Stimulated activated CD4-positive, alpha-beta T cell treated with anti-CD3 and anti-CD28 coated beads, TNF-alpha, amount 100 ng/mL, for 48 hours (primary cell): ENCODE data around the gene MAP1LC3A.

Experiments
- DNase-seq, 3 donors: peaks; one replicate each; pipeline ENCODE4 v3.0.0-alpha.2; 2020; ENCODE audit warnings: low read depth in 3 of 3

Gene MAP1LC3A

GRCh38 chr20:34529742-34530141 is 28.8 kb upstream of the MAP1LC3A start:
- no peak for DNase-seq

GRCh38 chr20:34530342-34530741 is 28.2 kb upstream of the MAP1LC3A start:
- DNase-seq: no peak

GRCh38 chr20:34531608-34532265 is 26.8 kb upstream of the MAP1LC3A start:
- no peak for DNase-seq

GRCh38 chr20:34532320-34532719 is 26.2 kb upstream of the MAP1LC3A start:
- no peak for DNase-seq

- DNase-seq: no peak
Observed at GRCh38 chr20:34532756-34533155, 25.8 kb upstream of the MAP1LC3A start.

- DNase-seq: no peak
Observed at GRCh38 chr20:34534391-34535165, 23.9 kb upstream of the MAP1LC3A start.

- no peak for DNase-seq
Observed at GRCh38 chr20:34535301-34535840, 23.1 kb upstream of the MAP1LC3A start.

- no peak for DNase-seq
Observed at GRCh38 chr20:34535857-34536256, 22.7 kb upstream of the MAP1LC3A start.

- DNase-seq: peak in 1 of 3 donors; percentile 31
Observed at GRCh38 chr20:34536798-34537394, 21.6 kb upstream of the MAP1LC3A start.

- DNase-seq: no peak
Observed at GRCh38 chr20:34537651-34538050, 20.9 kb upstream of the MAP1LC3A start.

- peak in 1 of 3 donors; percentile 31 for DNase-seq
Observed at GRCh38 chr20:34538671-34539123, 19.8 kb upstream of the MAP1LC3A start.

GRCh38 chr20:34539756-34540155 is 18.8 kb upstream of the MAP1LC3A start:
- no peak for DNase-seq

- no peak for DNase-seq
Observed at GRCh38 chr20:34540596-34541263, 17.8 kb upstream of the MAP1LC3A start.

- no peak for DNase-seq
Observed at GRCh38 chr20:34541264-34541901, 17.1 kb upstream of the MAP1LC3A start.

- DNase-seq: no peak
Observed at GRCh38 chr20:34541917-34542316, 16.6 kb upstream of the MAP1LC3A start.

GRCh38 chr20:34542439-34542838 is 16.1 kb upstream of the MAP1LC3A start:
- DNase-seq: no peak

- no peak for DNase-seq
Observed at GRCh38 chr20:34543463-34544056, 15.0 kb upstream of the MAP1LC3A start.

GRCh38 chr20:34544109-34544796 is 14.3 kb upstream of the MAP1LC3A start:
- DNase-seq: peak in 1 of 3 donors; percentile 15

- no peak for DNase-seq
Observed at GRCh38 chr20:34546751-34547181, 11.8 kb upstream of the MAP1LC3A start.

GRCh38 chr20:34547844-34548613 is 10.5 kb upstream of the MAP1LC3A start:
- no peak for DNase-seq
